K562 (cell line): ENCODE data around the gene GFOD1. TPM values are rescaled to one million over a fixed set of nuclear protein-coding genes. Genes with fewer than 3 reads are reported as not detected.

ENCODE experiments used
- ARNT ChIP-seq, 2 experiments: fragments of 450-650 bp; IDR thresholded peaks; 2 replicates each; pipeline ENCODE4 v1.6.1; 2016; ENCODE audit warnings: mild to moderate bottlenecking in 1 of 2
- CREB3L1 ChIP-seq: fragments of 450-650 bp; IDR thresholded peaks from 2 replicates; pipeline ENCODE4 v1.6.1; 2014; ENCODE audit warnings: low read depth, mild to moderate bottlenecking, moderate library complexity, borderline replicate concordance
- CSDE1 ChIP-seq, 2 experiments: fragments of 450-650 bp; IDR thresholded peaks; 2 replicates each; pipeline ENCODE4 v1.6.1; 2016; ENCODE audit warnings: mild to moderate bottlenecking in 1 of 2
- ELF1 ChIP-seq: fragments of 200-800 bp; sonication (Bioruptor generic); IDR thresholded peaks from 2 replicates; pipeline ENCODE4 v1.6.1; 2016; ENCODE audit warnings: missing genetic modification characterization, missing compliant biosample characterization
- FOXM1 ChIP-seq, 2 experiments: fragments of 450-650 bp in 1 of 2; sonication (generic) in 1 of 2; formaldehyde crosslinking in 1 of 2; IDR thresholded peaks; 2 replicates each; pipeline versions ENCODE4 v1.6.1 to v1.9.0; 2017 to 2022; ENCODE audit warnings: low read depth in 2 of 2, mild to moderate bottlenecking in 2 of 2, missing genetic modification reagents in 1 of 2, moderate library complexity in 1 of 2
- GATAD2A ChIP-seq: fragments of 450-650 bp; IDR thresholded peaks from 2 replicates; pipeline ENCODE4 v1.6.1; 2017
- GTF2A2 ChIP-seq: IDR thresholded peaks from 2 replicates; pipeline ENCODE4 v1.6.1; 2016; ENCODE audit warnings: mild to moderate bottlenecking, missing genetic modification characterization, missing compliant biosample characterization
- NFIC ChIP-seq: fragments of 450-650 bp; IDR thresholded peaks from 2 replicates; pipeline ENCODE4 v1.6.1; 2017; ENCODE audit warnings: mild to moderate bottlenecking, inconsistent platforms
- NFYB ChIP-seq: IDR thresholded peaks from 2 replicates; pipeline ENCODE4 v1.6.1; 2011; ENCODE audit warnings: mild to moderate bottlenecking, moderate library complexity; ENCODE audit not compliant: insufficient read length; ENCODE audit errors: extremely low read depth
- POU5F1 ChIP-seq: fragments of 150-350 bp; IDR thresholded peaks from 2 replicates; pipeline ENCODE4 v1.6.1; 2014; ENCODE audit warnings: borderline replicate concordance, low read length, low read depth, mild to moderate bottlenecking; ENCODE audit not compliant: partially characterized antibody
- PYGO2 ChIP-seq: fragments of 450-650 bp; IDR thresholded peaks from 2 replicates; pipeline ENCODE4 v1.6.1; 2016; ENCODE audit warnings: mild to moderate bottlenecking, missing genetic modification characterization, moderate library complexity, missing compliant biosample characterization
- RBM22 ChIP-seq: fragments of 200-400 bp; formaldehyde crosslinking; IDR thresholded peaks from 2 replicates; pipeline ENCODE4 v1.6.1; 2018; ENCODE audit warnings: low read length, low read depth; ENCODE audit not compliant: poor library complexity, severe bottlenecking
- RCOR1 ChIP-seq, 2 experiments: IDR thresholded peaks; 2 replicates each; pipeline ENCODE4 v1.6.1; 2012; ENCODE audit warnings: low read depth in 2 of 2, low read length in 2 of 2, borderline replicate concordance in 1 of 2, improper control_type of control experiment in 1 of 2
- SAFB2 ChIP-seq: fragments of 200-400 bp; formaldehyde crosslinking; IDR thresholded peaks from 2 replicates; pipeline ENCODE4 v1.6.1; 2018; ENCODE audit warnings: borderline replicate concordance, low read length, low read depth, moderate library complexity; ENCODE audit not compliant: severe bottlenecking
- SIN3B ChIP-seq: fragments of 450-650 bp; IDR thresholded peaks from 2 replicates; pipeline ENCODE4 v1.6.1; 2017; ENCODE audit warnings: low read depth, mild to moderate bottlenecking, moderate library complexity
- TCF7L2 ChIP-seq: fragments of 150-350 bp; IDR thresholded peaks from 2 replicates; pipeline ENCODE4 v1.6.1; 2016; ENCODE audit warnings: low read depth, mild to moderate bottlenecking, low read length, moderate library complexity
- UBTF ChIP-seq, 2 experiments: IDR thresholded peaks; 2 replicates each; pipeline ENCODE4 v1.6.1; 2012; ENCODE audit warnings: improper control_type of control experiment in 2 of 2, low read depth in 2 of 2, low read length in 2 of 2, borderline replicate concordance in 1 of 2
- ZNF175 ChIP-seq: fragments of 200-800 bp; sonication (Bioruptor generic); IDR thresholded peaks from 2 replicates; pipeline ENCODE4 v1.6.1; 2016; ENCODE audit warnings: low read depth, mild to moderate bottlenecking, missing genetic modification characterization, missing compliant biosample characterization
- ZNF232 ChIP-seq: sonication (generic); formaldehyde crosslinking; IDR thresholded peaks from 2 replicates; pipeline ENCODE4 v1.8.0; 2022; ENCODE audit warnings: mild to moderate bottlenecking, missing genetic modification reagents
- polyA plus RNA-seq, 8 experiments: library from polyadenylated mRNA; depleted of rRNA in 4 of 8; stranded (reverse) in 5 of 8; unstranded in 3 of 8; fragments of >200 nt; fragmentation: Nextera tagmentation in 2 of 8; fragmentation: Illumina TruSeq in 1 of 8; extraction: Ambion mirVana in 2 of 8; extraction: Trizol in 1 of 8; gene quantifications; 2 replicates each; pipeline versions ENCODE4 v1.2.1 to v1.2.3, GENCODE V29; 2011 to 2014; ENCODE audit warnings: inconsistent platforms in 1 of 8, missing spikeins in 1 of 8
- total RNA-seq, 7 experiments: library from RNA; depleted of rRNA in 6 of 7; stranded (reverse); fragments of >200 nt in 6 of 7; fragmentation: Illumina TruSeq in 2 of 7; extraction: Trizol in 2 of 7; gene quantifications; 2 replicates each; pipeline versions ENCODE4 v1.2.1 to v1.2.3, GENCODE V29; 2011 to 2021; ENCODE audit warnings: low replicate concordance in 1 of 7
- TF ChIP-seq, protein P1 (sequence below), 2 experiments: fragments of 450-650 bp in 1 of 2; sonication (generic) in 1 of 2; formaldehyde crosslinking; conservative IDR thresholded peaks; 2 replicates each; pipeline versions ENCODE4 v1.4.0 to v1.8.1; 2020 to 2022; ENCODE audit warnings: mild to moderate bottlenecking in 1 of 2, missing genetic modification reagents in 1 of 2
- TF ChIP-seq, protein P2 (sequence below): fragments of 200-800 bp; sonication (Bioruptor generic); IDR thresholded peaks from 2 replicates; pipeline ENCODE4 v1.6.1; 2017; ENCODE audit warnings: missing genetic modification characterization, missing compliant biosample characterization

GFOD1 gene
- total and polyA plus RNA-seq, 9 of the 15 experiments (the other 6 are each of a cell fraction or from before 2014, with no cell fraction given): 3.8 to 12.0 (median 8.2) TPM

- TF ChIP-seq NFIC (peak; percentile 51), ZNF175 (peak; percentile 94), SIN3B (no peak), ELF1 (no peak), RCOR1 (IDR thresholded peaks at IDR 0.05; ENCODE audit: borderline replicate concordance in 1 of 2, low read depth in 2 of 2, low read length in 2 of 2) (no peak), FOXM1 (IDR thresholded peaks at IDR 0.05; ENCODE audit: low read depth) (no peak; the same call in none of the 2 replicates), FOXM1 (CRISPR knock-in tag; IDR thresholded peaks at IDR 0.05; ENCODE audit: low read depth) (no peak), PYGO2 (tag) (no peak), GATAD2A (no peak), RBM22 (no peak), GTF2A2 (tag) (no peak), ARNT (IDR thresholded peaks at IDR 0.05) (no peak), TCF7L2 (no peak), CREB3L1 (no peak), CSDE1 (IDR thresholded peaks at IDR 0.05) (no peak), ZNF232 (CRISPR knock-in tag) (no peak), POU5F1 (no peak), UBTF (IDR thresholded peaks at IDR 0.05; ENCODE audit: borderline replicate concordance in 1 of 2, low read depth in 2 of 2, low read length in 2 of 2) (no peak), NFYB (no peak), SAFB2 (no peak)
- TF ChIP-seq, protein P1, sequence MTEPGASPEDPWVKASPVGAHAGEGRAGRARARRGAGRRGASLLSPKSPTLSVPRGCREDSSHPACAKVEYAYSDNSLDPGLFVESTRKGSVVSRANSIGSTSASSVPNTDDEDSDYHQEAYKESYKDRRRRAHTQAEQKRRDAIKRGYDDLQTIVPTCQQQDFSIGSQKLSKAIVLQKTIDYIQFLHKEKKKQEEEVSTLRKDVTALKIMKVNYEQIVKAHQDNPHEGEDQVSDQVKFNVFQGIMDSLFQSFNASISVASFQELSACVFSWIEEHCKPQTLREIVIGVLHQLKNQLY (CRISPR knock-in tag; conservative IDR thresholded peaks at IDR 0.05): no peak
- TF ChIP-seq, protein P2, sequence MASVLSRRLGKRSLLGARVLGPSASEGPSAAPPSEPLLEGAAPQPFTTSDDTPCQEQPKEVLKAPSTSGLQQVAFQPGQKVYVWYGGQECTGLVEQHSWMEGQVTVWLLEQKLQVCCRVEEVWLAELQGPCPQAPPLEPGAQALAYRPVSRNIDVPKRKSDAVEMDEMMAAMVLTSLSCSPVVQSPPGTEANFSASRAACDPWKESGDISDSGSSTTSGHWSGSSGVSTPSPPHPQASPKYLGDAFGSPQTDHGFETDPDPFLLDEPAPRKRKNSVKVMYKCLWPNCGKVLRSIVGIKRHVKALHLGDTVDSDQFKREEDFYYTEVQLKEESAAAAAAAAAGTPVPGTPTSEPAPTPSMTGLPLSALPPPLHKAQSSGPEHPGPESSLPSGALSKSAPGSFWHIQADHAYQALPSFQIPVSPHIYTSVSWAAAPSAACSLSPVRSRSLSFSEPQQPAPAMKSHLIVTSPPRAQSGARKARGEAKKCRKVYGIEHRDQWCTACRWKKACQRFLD (CRISPR knock-in tag): peak; percentile 96
These were observed 126.5 kb downstream of the GFOD1 start (continued) for GRCh38 chr6:13360671-13361540.
